ENCODE measurements around the gene IL19. TPM values are rescaled to one million over a fixed set of nuclear protein-coding genes. Genes with fewer than 3 reads are reported as not detected.
A peak's percentile ranks its signal among the peaks of the same experiment; 100 is the strongest.

Gene IL19
- total and polyA plus RNA-seq, 3 experiments from 2014 or later, result not detected

DNA sequence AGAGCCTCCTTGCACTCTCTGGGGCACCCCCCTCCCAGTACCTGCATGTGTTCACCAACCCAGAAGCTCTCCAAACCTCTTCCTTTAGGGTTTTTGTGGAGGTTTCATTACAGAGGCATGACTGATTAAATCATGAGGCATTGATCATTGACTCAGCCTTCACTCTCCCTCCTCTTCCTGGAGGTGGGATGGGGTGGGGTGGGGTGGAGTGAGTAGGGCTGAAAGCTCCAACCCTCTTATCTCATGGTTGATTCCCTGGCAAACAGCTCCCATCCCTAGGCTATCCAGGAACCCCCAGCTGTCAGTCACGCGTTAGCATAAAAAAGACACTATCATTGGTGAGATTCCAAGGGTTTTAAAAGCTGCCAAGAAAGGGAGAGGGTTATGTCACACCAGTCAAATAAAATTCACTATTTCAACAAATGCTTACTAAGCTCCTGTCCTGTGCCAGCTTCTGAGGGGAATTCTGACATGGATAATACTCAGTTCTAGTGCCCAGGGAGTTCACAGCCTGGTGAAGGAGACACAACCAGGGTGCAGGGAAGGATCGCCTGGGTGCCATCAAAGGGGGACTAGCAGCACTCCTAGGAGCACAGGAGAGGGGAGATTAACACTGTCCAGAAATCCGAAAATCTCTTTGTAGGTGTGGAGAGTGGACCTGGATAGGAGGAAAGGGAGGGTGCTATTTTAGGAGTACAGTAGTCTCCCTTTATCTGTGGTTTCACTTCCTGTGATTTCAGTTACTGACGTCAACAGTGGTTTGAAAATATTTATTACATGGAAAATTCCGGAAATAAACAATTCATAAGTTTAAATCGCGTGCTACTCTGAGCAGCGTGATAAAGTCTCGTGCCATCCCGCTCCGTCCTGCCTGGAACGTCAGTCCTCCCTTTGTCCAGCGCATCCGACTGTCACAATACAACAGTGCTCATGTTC is 119.8 kb downstream of the IL19 start:
- peak overlapping the region in 2 of 7 donors; percentile 16 to 49 for H3K4me3 Mint-ChIP-seq
- no peaks in the 10 kb centered on the region for H3K9me3 ChIP-seq (ENCODE audit: low read length)
- H3K36me3 Mint-ChIP-seq, result peaks cover 0 to 5% (median 1%) of the 10 kb centered on the region in 3 donors
- DNase-seq, result no peak
- peak overlapping the region in 2 of 8 donors; percentile 7 to 61 for H3K27ac Mint-ChIP-seq
- H3K4me1 Mint-ChIP-seq, result peaks cover 3 to 12% (median 12%) of the 10 kb centered on the region in 3 donors
- H3K27ac ChIP-seq (ENCODE audit: low read depth, low read length), result no peak overlapping the region
- H3K9me3 Mint-ChIP-seq, result no peaks in the 10 kb centered on the region
- H3K36me3 ChIP-seq (ENCODE audit: insufficient read depth, low read length), result no peaks in the 10 kb centered on the region
- POLR2A ChIA-PET, result no interaction called here
- H3K4me3 ChIP-seq (ENCODE audit: low read length), result no peak overlapping the region
- CTCF ChIA-PET, result no interaction called here
- H3K27me3 ChIP-seq (ENCODE audit: insufficient read depth, low read length, poor library complexity, severe bottlenecking), result no peaks in the 10 kb centered on the region
- peaks cover 14% of the 10 kb centered on the region for H3K4me1 ChIP-seq (ENCODE audit: insufficient read depth, low read length)
- peaks cover 5 to 11% of the 10 kb centered on the region in 2 donors for H3K27me3 Mint-ChIP-seq

DNA sequence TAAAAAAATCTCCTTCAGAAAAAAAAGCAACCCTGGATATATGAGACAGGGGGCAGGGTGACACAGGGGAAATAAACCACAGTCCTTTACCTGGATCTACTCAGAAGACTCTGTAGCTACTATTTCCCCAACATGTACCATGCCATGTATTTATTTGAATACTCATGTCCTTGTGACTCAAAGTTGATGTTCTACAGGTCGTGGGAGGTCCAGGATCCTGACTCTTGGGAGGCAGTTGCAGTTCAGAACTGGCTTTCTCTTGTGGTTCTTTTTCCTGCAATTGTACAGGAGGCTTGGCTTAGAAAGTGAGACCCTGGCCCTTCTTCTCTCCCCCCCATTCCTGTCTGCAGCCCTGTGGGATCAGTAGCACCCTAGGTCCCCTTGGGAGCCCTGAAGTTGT is 120.8 kb downstream of the IL19 start:
- ChIA-PET POLR2A (no interaction called here), CTCF (no interaction called here)
- no peak overlapping the region for H3K4me3 Mint-ChIP-seq
- H3K27ac Mint-ChIP-seq, result peak overlapping the region in 1 of 8 donors; percentile 48
- Histone ChIP-seq H3K27me3 (ENCODE audit: insufficient read depth, low read length, poor library complexity, severe bottlenecking) (no peaks in the 10 kb centered on the region), H3K36me3 (ENCODE audit: insufficient read depth, low read length) (no peaks in the 10 kb centered on the region), H3K9me3 (ENCODE audit: low read length) (no peaks in the 10 kb centered on the region), H3K27ac (ENCODE audit: low read depth, low read length) (no peak overlapping the region), H3K4me1 (ENCODE audit: insufficient read depth, low read length) (peaks cover 14% of the 10 kb centered on the region), H3K4me3 (ENCODE audit: low read length) (no peak overlapping the region)
- H3K4me1 Mint-ChIP-seq, result peaks cover 3 to 12% (median 12%) of the 10 kb centered on the region in 3 donors
- H3K27me3 Mint-ChIP-seq, result peaks cover 5 to 8% of the 10 kb centered on the region in 2 donors
- H3K9me3 Mint-ChIP-seq, result no peaks in the 10 kb centered on the region
- peaks cover 0 to 5% (median 1%) of the 10 kb centered on the region in 3 donors for H3K36me3 Mint-ChIP-seq
- no peak for DNase-seq

Other genes starting within 250 kb of the IL19 start
- gene EIF2D, start 158.3 kb upstream of the IL19 start, total RNA-seq, result 10 to 100 TPM; 82.7 to 88.7 TPM
- 35.3 TPM for gene EIF2D, start 158.3 kb upstream of the IL19 start, polyA plus RNA-seq
- gene DYRK3, start 135.2 kb upstream of the IL19 start, total RNA-seq, result 10 to 100 TPM; 11.0 to 11.7 TPM
- gene DYRK3, start 135.2 kb upstream of the IL19 start, polyA plus RNA-seq, result not detected
- gene MAPKAPK2, start 85.9 kb upstream of the IL19 start, total RNA-seq, result 10 to 100 TPM; 78.4 to 79.1 TPM
- gene MAPKAPK2, start 85.9 kb upstream of the IL19 start, polyA plus RNA-seq, result 5.0 TPM
- gene IL10, start 1.7 kb downstream of the IL19 start, total RNA-seq, result 1 to 10 TPM; 7.6 TPM
- 0.33 TPM for gene IL10, start 1.7 kb downstream of the IL19 start, polyA plus RNA-seq
- not detected for gene IL20, start 94.8 kb downstream of the IL19 start, total RNA-seq
- gene IL20, start 94.8 kb downstream of the IL19 start, polyA plus RNA-seq, result not detected
- gene IL24, start 126.7 kb downstream of the IL19 start, total RNA-seq, result 1 to 10 TPM; 2.0 to 2.9 TPM
- gene IL24, start 126.7 kb downstream of the IL19 start, polyA plus RNA-seq, result 22.5 TPM
- gene FCMR, start 151.2 kb downstream of the IL19 start, total RNA-seq, result 10 to 100 TPM; 75.1 to 75.6 TPM
- 574 TPM for gene FCMR, start 151.2 kb downstream of the IL19 start, polyA plus RNA-seq
- gene PIGR, start 175.7 kb downstream of the IL19 start, total RNA-seq, result under 1 TPM; 0.04 to 0.33 TPM
- not detected for gene PIGR, start 175.7 kb downstream of the IL19 start, polyA plus RNA-seq
- gene FCAMR, start 199.7 kb downstream of the IL19 start, total RNA-seq, result not detected
- not detected for gene FCAMR, start 199.7 kb downstream of the IL19 start, polyA plus RNA-seq

All from CD8-positive, alpha-beta memory T cell (primary cell).